ENCODE results near the gene TBX2.

DNA sequence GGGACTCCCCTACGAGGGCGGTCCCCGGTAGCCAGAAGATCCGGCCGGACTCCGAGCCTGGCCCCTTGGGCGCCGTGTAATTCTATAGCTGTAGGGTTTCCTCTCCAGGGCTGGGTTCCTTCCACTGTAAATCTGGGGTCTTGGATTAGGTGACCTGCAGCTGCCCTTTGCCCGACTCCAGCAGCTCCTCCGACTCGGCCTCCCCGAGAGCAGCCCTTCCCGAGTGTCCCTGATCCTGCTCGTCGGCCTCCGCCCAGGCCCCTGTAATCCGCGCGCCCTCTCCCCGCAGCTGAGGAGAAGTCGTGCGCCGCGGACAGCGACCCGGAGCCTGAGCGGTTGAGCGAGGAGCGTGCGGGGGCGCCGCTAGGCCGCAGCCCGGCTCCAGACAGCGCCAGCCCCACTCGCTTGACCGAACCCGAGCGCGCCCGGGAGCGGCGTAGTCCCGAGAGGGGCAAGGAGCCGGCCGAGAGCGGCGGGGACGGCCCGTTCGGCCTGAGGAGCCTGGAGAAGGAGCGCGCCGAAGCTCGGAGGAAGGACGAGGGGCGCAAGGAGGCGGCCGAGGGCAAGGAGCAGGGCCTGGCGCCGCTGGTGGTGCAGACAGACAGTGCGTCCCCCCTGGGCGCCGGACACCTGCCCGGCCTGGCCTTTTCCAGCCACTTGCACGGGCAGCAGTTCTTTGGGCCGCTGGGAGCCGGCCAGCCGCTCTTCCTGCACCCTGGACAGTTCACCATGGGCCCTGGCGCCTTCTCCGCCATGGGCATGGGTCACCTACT is 5.5 kb downstream of the TBX2 start:
- TF ChIP-seq KLF13 (CRISPR knock-in tag; IDR thresholded peaks at IDR 0.05) (no peak), EP300 (IDR thresholded peaks at IDR 0.05; ENCODE audit: low read depth in 2 of 2, low read length in 2 of 2) (no peak), EP300 (CRISPR knock-in tag; IDR thresholded peaks at IDR 0.05; ENCODE audit: borderline replicate concordance) (no peak), SRY (CRISPR knock-in tag; IDR thresholded peaks at IDR 0.05) (no peak), ZSCAN29 (CRISPR knock-in tag; conservative IDR thresholded peaks at IDR 0.05) (no peak), POLR2A (IDR thresholded peaks at IDR 0.05; ENCODE audit: insufficient read depth in 1 of 2, low read depth in 2 of 2, low read length in 2 of 2) (no peak), BHLHE40 (IDR thresholded peaks at IDR 0.05; ENCODE audit: low read length) (no peak), EZH2 (conservative IDR thresholded peaks at IDR 0.05; ENCODE audit: low read depth, low read length) (no peak), SMAD1 (CRISPR knock-in tag; IDR thresholded peaks at IDR 0.05; ENCODE audit: borderline replicate concordance, low read depth) (no peak), SP4 (CRISPR knock-in tag; IDR thresholded peaks at IDR 0.05) (no peak), ZNF670 (CRISPR knock-in tag; IDR thresholded peaks at IDR 0.05; ENCODE audit: borderline replicate concordance) (no peak)
- TF ChIP-seq, protein P1, sequence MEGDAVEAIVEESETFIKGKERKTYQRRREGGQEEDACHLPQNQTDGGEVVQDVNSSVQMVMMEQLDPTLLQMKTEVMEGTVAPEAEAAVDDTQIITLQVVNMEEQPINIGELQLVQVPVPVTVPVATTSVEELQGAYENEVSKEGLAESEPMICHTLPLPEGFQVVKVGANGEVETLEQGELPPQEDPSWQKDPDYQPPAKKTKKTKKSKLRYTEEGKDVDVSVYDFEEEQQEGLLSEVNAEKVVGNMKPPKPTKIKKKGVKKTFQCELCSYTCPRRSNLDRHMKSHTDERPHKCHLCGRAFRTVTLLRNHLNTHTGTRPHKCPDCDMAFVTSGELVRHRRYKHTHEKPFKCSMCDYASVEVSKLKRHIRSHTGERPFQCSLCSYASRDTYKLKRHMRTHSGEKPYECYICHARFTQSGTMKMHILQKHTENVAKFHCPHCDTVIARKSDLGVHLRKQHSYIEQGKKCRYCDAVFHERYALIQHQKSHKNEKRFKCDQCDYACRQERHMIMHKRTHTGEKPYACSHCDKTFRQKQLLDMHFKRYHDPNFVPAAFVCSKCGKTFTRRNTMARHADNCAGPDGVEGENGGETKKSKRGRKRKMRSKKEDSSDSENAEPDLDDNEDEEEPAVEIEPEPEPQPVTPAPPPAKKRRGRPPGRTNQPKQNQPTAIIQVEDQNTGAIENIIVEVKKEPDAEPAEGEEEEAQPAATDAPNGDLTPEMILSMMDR (CRISPR knock-in tag; IDR thresholded peaks at IDR 0.05) = no peak
